NCI-H1436 (cell line): ENCODE measurements around the gene MYL5.

Source experiments
- DNase-seq: peaks from one replicate; lab custom pipeline; 2025; lab: John Stamatoyannopoulos, UW

The MYL5 gene

DNA sequence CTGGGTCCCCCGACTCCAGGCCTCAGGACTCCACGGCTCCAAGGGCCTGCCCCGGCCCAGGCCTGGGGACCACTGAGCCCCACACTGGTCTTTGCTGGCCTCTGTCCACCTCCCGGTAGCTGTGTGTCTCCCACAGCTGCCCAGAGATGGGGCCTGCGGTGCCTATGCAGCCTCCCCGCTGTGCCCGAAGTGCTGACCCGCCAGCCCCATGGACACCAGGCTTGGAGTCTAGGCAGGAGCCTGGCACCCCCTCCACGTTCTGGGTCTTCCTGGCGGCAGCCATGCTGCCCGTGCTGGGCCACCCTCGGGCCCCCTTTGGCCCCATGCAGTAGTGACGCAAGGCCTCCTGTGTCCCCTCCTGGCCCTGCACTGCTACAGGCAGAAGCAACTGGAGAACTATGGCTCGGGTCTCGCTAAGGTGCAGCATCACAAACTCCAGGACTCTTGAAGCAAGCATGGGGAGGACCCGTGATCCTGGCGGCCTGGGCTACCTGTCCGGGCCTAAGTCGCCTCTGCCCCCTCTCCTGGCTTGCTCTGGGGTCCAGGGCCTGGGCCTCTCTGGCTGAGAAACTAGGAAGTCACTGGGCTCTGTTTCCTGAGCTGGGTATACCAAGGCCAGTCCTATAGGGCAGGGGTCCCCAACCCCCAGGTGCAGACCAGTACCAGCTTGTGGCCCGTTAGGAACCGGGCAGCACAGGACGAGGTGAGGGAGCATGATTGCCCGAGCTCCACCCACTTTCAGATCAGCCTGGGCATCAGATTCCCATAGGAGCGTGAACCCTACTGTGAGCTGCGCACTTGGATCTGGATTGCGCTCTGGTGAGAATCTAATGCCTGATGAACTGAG is 917 bp downstream of the MYL5 start:
- no peak for DNase-seq

DNA sequence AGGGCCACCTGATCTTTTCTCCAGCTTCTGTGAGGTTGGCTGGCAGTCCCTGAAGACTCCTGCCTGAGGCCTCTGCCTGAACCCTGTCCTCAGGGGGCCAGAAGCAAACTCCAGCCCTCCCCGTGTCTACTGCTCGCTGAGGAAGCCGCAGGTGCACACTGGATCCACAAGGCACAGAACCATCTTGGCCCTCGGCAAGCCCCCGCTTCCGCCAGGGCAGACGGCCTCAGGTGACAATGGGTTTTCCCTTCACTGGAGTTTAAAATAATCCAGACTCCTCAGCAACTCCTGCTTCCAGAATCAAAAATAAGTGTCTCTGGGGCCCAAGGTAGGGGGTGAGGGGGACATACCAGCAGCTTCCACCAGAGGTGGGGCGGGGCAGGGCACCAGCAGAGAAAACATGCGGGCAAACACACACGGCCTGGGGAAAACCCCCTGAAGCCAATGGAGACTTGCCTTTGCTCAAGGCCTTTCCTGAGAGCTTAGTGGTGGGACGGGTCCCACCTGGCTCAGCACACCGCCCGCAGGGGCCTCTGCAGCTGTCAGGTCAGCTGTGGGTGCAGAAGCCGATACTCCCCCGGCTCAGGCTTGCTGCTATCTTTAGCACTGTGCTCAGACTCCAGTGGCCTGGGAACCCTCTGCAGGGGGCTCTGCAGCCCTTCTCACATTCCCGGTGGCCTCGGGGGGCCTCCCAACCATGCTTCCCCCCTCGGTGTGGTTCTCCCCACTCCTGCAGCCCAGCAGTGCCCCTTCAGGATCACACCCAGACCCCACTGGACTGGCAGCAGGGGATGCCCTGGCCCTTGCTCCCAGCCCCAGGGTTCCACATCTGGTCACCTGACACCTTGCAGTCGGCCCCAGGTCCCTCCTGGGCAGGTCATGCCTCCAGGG is 1.9 kb downstream of the MYL5 start:
- DNase-seq: no peak

DNA sequence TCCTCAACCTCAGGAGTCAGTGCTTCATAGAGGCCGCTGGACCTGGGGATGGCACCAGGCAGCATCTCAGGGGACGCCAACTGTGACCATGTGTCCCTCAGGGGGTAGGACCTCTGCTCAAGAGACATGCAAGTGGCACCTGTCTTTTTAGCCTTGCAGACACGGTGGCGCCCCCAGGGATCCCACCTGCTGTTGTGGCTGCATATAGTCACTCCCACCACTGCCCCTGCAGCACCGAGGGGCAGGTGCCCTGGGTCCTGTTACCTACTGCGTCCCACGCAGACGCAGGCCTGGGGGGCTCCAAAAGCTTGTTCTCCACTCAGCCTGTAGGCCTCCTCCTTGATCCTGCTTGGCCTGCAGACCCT is 2.5 kb downstream of the MYL5 start:
- DNase-seq: no peak

DNA sequence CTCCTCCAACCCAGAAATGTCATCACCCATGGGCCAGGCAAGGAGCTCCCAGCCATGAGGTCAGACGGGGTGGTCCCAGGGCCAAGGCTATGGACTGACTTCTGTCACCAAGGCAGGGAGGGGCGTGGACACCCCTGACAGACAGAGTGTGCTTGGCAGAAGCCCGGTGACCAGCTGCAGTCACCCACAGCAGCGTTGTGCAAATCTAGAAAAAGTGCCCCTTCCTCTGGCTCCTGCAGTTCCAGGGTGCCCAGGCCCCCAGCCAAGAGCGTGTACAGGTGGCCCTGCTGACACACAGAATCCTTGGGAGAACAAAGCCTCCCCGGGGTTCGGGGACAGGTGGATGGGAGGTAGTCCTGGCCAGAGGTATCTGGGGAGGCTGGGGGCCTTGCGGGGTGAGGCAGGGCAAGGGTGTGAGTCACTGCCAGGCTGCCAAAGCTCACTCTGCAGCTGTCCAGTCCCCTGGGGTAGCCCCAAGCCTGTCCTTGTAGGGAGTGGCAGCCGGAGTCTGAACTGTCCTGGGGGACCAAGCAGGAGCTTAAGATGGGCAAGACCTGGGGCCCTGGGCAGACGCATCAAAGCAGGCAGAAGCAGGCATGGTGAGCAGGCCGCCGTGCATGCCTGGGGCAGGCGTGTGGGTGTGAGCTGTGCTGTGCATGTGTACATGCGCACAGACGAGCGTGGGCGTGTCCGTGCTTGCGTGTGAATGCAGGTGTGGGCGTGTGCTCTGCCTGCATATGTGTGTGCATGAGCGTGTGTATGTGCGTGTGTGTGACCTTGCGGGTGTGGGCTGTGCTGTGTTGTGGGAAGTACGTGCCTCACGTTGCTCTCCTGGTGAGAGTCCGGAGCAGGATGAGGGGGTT is 3.3 kb downstream of the MYL5 start:
- DNase-seq: no peak

DNA sequence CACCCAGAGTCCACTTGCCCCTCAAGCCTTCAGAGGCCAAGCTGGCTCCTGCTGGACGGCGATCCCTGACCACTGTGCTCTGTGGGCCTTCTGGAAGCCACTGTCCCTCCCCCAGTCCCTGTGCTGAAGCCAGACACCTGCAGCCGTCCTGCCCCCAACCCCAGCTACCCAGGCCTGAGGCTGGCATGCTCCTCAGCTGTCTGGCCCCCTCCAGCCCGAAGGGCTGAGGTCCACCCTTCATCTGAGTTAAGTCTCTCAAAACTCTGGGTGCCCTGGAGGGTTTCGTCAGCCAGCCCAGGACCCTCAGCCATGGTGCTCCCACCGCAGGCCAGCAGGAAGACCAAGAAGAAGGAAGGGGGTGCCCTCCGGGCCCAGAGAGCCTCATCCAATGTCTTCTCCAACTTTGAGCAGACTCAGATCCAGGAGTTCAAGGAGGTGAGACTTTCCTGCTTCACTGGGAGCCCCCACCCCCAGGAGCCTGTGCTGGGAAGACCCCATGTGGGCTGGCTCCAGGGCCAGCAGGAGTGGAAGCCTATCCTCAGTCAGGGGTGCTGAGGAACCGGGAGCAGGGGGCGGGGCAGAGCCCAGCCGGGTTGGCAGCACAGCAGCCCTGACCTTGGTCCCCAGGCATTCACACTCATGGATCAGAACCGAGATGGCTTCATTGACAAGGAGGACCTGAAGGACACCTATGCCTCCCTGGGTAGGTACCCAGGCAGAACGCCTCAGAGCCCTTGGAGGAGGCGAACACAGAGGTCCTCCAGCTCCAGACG is 4.2 kb downstream of the MYL5 start:
- no peak for DNase-seq

DNA sequence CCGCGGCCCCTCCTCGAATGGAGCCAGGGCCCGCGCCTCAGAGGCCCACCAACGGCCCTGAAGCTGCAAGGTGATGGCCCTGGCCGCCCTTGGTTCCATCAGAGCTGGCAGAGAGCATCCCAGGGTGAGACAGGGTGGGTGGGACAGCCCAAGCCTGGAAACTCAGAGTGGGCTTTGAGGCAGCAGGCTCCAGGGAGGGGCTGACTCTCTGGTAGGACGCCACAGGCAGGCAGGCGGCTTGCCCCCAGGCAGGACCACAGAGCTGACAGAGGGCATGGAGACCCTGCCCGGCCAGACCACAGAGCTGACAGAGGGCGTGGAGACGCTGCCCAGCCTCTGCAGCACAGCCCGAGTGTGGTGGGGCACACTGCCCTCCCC is 4.8 kb downstream of the MYL5 start:
- DNase-seq: no peak

DNA sequence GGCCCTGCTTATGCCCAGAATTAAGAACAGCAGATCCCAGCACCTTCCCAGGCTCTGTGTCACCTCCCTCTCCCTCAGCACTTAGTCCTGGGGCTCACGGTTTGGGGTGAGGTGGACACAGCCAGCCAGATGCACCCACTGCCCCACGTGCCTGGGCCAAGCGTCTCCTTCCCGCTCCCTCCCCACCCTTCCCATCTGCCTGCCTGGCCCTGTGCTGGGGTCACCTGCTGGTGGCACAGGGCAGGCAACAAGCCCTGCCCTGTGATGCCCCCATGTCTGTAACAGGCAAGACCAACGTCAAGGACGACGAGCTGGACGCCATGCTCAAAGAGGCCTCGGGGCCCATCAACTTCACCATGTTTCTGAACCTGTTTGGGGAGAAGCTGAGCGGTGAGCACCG is 5.3 kb downstream of the MYL5 start:
- no peak for DNase-seq

DNA sequence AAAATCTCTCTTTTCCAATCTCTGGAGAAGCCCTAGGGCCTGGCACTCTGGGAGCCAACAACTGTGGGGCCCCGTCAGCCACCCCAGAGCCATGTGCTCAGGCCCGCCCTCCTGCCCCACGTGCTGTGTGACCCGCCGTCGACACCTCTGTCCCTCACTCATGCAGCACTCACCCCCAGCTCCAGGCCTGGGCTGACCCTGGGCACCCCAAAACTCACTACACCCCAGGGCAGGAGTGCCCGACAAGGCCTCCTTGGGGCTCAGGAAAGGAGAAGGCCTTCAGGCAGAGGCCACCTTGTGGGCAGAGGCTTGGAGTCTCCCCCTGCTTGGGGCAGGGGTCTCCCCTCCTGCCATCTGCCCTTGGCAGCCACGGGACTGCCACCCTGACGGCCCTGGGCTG is 5.7 kb downstream of the MYL5 start:
- no peak for DNase-seq

DNA sequence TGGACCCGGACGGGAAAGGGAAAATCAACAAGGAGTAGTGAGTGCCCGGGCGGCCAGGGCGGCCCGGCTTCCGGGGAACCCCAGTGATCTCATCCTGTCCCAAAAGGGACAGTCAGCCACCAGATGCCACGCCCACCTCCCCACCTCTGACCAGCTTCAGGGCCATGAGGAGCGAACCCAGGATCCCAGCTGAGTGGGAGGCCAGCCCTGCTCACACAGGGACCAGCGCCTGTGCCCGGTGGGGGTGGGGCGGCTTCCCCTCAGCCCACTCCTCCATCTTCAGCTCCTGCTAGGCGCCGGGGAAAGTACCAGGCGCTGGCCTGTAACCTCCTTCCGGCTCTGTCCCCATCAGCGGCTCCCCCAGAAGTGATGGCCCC is 6.2 kb downstream of the MYL5 start:
- DNase-seq: no peak

DNA sequence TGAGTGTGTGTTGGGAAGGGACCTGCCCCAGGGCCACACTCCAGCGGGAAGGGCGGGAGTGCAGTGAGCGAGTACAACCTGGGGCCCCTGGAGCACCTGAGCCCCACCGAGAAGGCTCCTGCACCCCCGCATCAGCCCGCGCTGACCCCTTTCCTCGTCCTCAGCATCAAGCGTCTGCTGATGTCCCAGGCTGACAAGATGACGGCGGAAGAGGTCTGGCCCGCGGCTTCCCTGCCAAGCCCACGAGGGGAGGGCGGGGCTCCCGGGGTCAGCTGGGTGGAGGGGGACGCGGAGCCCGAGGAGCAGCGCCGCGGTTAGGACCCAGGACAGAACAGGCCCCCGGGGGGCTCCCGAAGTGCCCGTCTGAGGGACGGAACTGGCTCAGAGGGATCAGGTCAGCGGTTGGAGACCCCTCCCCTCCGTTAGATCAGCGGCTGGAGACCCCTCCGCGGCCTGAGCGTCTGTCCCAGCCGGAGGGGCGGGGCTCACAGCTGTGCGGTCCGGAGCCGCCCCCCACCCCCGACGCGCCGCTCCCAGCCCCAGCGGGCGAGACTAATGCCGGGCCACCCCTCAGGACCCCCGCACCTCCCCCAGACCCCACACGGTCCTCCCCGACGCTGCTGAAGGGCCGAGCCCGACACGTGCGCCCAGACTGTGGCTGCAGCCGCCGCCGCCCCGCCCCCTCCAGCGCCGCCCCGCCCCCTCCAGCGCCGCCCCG is 6.7 kb downstream of the MYL5 start:
- DNase-seq: no peak

DNA sequence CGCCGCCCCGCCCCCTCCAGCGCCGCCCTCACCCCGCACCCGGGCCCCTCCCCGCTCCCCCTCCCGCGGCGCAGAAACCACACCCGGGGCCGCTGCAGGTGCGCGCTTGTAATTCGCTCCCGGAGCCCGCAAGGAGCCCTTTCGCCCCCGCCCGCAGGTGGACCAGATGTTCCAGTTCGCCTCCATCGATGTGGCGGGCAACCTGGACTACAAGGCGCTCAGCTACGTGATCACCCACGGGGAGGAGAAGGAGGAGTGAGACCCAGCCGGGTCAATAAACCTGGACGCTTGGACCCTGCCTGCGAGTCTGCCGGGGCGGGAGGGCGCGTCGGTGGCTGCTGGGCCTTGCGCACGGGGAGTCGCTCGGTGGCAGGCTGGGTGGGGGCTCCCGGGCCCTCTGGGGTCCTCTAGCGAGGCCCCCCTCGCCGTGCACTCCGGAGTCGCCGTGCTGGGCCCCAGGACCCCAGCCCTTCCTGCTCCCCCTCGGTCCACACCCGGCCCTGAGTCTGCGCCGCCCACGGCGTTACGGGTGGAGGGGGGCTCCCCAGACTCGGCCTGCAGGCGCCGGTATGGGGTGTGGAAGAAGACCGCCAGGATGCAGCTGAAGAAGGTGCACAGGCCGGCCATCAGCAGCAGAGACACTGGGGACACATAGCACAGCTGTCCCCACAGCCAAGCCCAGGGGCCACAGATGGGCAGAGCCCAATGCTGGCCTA is 7.6 kb downstream of the MYL5 start:
- DNase-seq: peak; percentile 75

DNA sequence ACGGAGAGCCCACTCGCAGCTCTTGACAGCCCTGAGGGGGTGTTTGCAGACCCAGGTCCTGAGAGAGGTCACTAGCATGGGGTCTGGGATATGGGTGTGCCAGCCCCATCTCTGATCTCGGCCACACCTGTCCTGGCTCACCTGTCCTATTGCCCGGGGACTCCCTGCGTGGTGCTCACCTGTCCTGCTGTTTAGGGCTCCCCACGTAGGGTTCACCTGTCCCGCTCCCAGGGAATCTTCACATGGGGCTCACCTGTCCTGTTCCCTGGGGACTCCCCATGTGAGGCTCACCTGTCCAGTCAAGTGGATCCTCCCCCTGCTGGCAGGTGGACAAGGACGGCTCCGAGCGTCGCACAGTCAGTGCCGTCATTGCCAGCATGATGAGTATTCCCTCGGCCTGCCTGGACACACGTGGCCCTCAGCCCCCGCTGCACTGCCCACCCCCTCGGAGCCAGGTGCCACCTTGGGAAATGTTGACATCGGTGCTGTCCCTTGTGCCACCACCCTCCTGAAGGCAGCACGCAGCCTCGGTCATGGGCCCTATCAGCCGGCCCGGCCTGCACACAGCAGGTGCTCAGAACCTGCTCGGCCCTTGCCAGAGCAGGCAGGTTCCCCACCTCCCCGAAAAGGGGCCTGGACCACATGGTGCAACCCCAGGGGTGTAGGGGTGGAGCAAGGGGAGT is 8.3 kb downstream of the MYL5 start:
- no peak for DNase-seq

DNA sequence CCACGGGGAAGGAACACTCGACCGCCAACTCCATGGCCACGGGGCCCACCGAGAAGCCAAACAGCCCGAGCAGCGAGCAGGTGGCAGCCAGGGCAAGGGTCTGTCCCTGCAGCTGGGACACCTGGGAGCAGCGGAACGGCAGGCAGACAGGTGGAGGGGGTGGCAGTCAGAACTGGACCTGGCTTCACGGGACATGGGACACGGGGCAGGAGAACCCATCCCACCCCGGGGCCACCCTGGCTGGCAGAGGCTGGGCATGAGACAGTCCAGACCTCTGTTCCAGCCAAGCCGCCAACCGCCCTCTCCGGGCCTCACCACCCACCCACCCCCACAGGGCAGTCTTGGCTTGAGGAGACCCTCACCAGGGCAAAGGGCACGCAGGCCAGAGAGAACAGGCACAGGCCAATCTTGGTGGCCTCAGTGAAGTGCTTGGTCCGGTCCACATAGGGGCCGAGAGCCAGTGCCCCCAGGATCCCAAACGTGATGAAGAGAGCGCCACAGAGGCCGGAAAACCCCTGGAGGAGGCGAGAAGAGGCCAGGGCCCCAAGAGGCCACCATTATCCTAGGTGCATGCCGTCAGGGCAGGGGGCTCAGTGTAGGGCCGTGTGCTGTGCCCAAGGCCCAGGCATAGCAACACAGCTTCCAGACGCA is 9.0 kb downstream of the MYL5 start:
- DNase-seq: no peak

DNA sequence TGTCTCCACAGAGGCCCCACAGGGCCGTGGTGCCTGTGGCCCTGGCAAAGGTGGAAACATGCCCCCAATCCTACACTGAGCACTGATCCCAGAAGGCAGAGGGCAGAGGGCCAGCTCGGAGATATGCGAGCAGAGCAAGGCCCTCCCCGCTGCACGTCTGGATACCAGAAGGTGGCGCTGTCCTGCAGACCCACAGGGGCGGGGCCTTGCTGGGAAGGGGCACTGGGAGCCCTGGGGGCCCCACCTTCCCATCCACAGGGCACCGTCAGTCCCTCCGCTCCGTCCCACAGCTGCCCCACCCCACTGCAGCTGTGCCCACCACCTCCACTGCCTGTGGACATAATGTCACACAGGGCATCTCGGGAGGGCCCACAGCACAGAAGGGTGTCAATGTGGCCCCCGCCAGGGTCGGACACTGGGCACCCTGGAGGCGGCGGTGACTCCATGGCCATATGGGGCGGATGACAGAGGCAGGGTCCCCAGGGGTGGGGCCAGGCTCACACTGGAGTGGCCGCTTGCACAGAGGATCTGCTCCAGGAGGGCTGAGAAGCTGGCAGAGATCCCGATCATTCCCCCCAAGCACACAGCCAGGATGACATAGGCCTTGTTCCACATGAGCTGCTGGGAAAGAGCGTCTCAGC is 9.8 kb downstream of the MYL5 start:
- DNase-seq: peak; percentile 75

DNA sequence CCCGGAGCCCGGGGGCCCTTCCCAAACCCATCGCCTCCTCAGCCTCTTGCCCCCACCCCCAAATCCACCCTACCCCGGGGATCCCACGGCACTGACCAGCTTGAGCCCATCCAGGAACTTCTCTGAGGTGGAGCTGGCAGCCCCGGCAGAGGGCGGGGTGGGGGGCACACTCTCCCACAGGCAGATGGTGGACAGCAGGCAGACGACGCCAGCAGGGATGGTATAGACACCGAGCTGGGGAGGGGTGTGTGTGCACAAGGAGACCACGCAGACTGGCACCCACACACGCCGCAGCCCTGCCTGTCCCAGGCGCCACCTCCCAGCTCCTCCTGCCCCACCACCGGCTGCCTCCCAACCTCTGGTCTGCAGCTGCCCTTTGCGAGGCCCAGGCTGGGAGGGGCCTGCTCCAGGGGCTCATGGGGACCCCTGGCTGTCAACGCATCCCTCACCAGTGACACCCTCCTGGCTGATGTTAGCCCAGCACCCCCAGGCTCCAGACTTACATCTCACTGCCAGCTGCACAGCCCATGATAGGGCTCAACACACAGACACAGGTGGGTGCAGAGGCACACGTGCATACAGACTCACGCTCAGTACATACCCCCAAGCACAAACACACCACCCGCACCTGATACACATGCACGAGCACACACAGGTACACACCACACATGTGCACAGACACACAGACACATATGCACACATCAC is 10.4 kb downstream of the MYL5 start:
- DNase-seq: no peak

DNA sequence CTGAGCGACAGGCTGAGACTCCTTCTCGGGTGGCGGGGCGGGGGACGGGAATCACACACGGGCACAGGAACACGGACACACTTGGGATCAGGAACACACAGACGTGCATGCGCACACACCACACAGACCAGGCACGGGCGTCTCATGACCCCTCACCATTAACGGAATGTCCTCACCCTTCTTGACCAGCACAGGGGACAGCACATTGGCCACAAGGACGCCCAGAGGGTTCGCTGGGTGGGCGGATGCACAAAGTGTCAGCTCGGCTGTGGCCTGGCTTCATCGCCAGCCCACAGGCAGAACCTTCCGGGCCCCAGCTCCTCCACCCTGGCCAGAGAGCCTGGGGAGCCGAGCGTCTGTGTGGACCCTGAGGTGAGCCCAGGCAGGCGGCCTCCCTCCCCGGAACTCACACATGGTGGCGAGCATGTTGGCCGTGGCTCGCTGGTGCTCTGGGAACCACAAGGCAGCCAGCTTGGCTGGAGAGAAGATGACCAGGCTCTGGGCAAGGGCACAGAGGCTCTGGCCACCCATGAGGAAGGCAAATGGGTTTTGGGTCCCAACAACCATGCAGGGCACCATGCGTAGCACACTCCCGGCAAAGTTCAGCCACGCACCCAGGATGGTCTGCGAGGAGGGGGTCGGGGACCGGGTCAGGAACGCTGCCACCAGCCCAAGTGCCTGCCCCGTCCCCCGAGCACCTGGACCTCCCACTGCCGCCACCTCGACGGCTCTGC is 11.5 kb downstream of the MYL5 start:
- no peak for DNase-seq

DNA sequence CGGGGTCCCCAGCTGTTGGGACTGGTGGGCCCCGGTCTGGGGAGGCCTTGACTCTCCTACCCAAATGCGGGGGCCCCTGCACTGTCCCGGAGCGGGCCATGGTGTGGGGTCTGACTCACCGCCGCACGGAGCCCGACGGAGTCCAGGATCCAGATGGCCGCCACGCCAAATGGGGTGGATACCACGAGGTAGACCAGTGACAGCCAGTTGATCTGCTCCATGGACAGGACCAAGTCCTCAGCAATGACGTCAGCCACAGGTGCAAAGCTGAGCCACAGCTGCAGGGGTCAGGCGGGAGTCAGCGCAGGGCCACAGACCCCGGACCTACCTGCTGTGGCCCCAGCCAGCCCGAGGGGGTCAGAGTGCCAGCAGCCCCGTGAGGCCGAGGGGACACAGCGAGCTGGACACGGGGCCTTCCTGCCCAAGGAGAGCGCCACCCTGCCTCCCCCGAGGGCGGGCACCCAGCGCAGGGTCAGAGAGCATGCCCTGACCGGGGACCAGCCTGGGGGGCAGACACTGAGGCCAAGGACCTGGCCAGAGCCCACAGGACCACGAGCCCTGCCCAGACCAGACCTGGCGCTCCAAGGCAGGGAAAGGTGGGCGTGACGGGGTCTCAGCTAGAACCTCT is 12.2 kb downstream of the MYL5 start:
- DNase-seq: no peak
